SU-DHL-6 (cell line): Measurements from ENCODE around the gene HELQ.

Source experiments
- CTCF ChIP-seq: fragments of 200-600 bp; sonication (generic); IDR thresholded peaks from one replicate; pipeline ENCODE4 v1.5.1; 2017; ENCODE audit warnings: antibody characterized with exemption, mild to moderate bottlenecking, low read length, moderate library complexity; ENCODE audit not compliant: insufficient read depth, poor library complexity, severe bottlenecking
- EZH2phosphoT487 ChIP-seq: fragments of 200-600 bp; sonication (generic), shearing (Covaris generic); conservative IDR thresholded peaks from 2 replicates; pipeline ENCODE4 v1.6.1; 2018; ENCODE audit warnings: mild to moderate bottlenecking, antibody characterized with exemption, low read length, moderate library complexity, mixed read lengths

GRCh38 chr4:83498187-83498586 lies 42.6 kb upstream of the HELQ start:
- TF ChIP-seq CTCF (no peak), EZH2phosphoT487 (no peak)
